H1 (cell line): ENCODE data around the gene EDEM1. TPM values are rescaled to one million over a fixed set of nuclear protein-coding genes. Genes with fewer than 3 reads are reported as not detected.
A peak's percentile ranks its signal among the peaks of the same experiment; 100 is the strongest.

Experiments used
- CTCF ChIA-PET: fragments of 300-600 bp; sonication (Branson Sonifier 250); formaldehyde crosslinking; loops from one replicate; lab custom pipeline; 2021; ENCODE audit not compliant: partially characterized antibody; lab: Charles Lee
- POLR2A ChIA-PET: fragments of 300-600 bp; sonication (Branson Sonifier 250); formaldehyde crosslinking; loops from one replicate; lab custom pipeline; 2021; ENCODE audit warnings: inconsistent platforms; ENCODE audit not compliant: partially characterized antibody; lab: Charles Lee
- DNase-seq, 2 experiments: peaks; one replicate each; pipeline versions ENCODE4 v3.0.0 to v3.0.0-alpha.2; 2010 to 2022; ENCODE audit warnings: low spot score in 2 of 2, low read depth in 1 of 2, mixed read lengths in 1 of 2
- FAIRE-seq: peaks from 2 replicates; lab custom pipeline; 2011; peaks lifted over from hg19 to GRCh38; lab: Jason Lieb, UNC
- H2AFZ ChIP-seq: 2 replicates; pipeline ENCODE4 v1.8.1; 2012; ENCODE audit warnings: low read length, inconsistent platforms
- H2AK5ac ChIP-seq: 2 replicates; pipeline ENCODE4 v1.6.1; 2013; ENCODE audit warnings: low read depth, low read length
- H2BK120ac ChIP-seq: replicated peaks from 2 replicates; pipeline ENCODE3; 2013; ENCODE audit warnings: low read depth, low read length, inconsistent platforms
- H2BK12ac ChIP-seq: 2 replicates; pipeline ENCODE4 v1.6.1; 2013; ENCODE audit warnings: low read depth, low read length
- H2BK15ac ChIP-seq: 2 replicates; pipeline ENCODE4 v1.6.1; 2013; ENCODE audit warnings: low read length
- H2BK20ac ChIP-seq: 2 replicates; pipeline ENCODE4 v1.6.1; 2013; ENCODE audit warnings: low read length
- H2BK5ac ChIP-seq: 2 replicates; pipeline ENCODE4 v1.6.1; 2013; ENCODE audit warnings: low read depth, low read length
- H3K14ac ChIP-seq: 2 replicates; pipeline ENCODE4 v1.6.1; 2013; ENCODE audit warnings: inconsistent platforms; ENCODE audit not compliant: insufficient read length
- H3K18ac ChIP-seq: 2 replicates; pipeline ENCODE4 v1.6.1; 2013; ENCODE audit warnings: low read length; ENCODE audit errors: extremely low read depth
- H3K23ac ChIP-seq: 2 replicates; pipeline ENCODE4 v1.6.1; 2013; ENCODE audit warnings: inconsistent platforms; ENCODE audit not compliant: insufficient read length
- H3K23me2 ChIP-seq: 2 replicates; pipeline ENCODE4 v1.6.1; 2013; ENCODE audit warnings: low read depth, low read length
- H3K27ac ChIP-seq: 2 replicates; pipeline ENCODE4 v1.6.1; 2011; ENCODE audit warnings: low read depth, low read length, inconsistent platforms
- H3K27me3 ChIP-seq, 4 experiments: replicated peaks in 1 of 4; 1 replicate in 1 of 4; 2 replicates in 3 of 4; pipeline versions ENCODE4 v1.6.1 to v1.8.1; 2011 to 2013; ENCODE audit warnings: low read length in 3 of 4, mild to moderate bottlenecking in 3 of 4, inconsistent platforms in 2 of 4, mixed read lengths in 2 of 4, moderate library complexity in 1 of 4; ENCODE audit not compliant: control insufficient read depth in 3 of 4, insufficient read depth in 3 of 4; ENCODE audit errors: extremely low read depth in 1 of 4
- H3K36me3 ChIP-seq, 4 experiments: 2 replicates each; pipeline versions ENCODE4 v1.6.1 to v1.8.1; 2011 to 2013; ENCODE audit warnings: mild to moderate bottlenecking in 4 of 4, low read length in 3 of 4, moderate library complexity in 2 of 4, control low read depth in 1 of 4, inconsistent platforms in 1 of 4; ENCODE audit not compliant: insufficient read depth in 4 of 4, control insufficient read depth in 2 of 4
- H3K4ac ChIP-seq: replicated peaks from 2 replicates; pipeline ENCODE3; 2013; ENCODE audit warnings: low read length, low read depth, mixed read lengths, inconsistent platforms; ENCODE audit not compliant: insufficient read length
- H3K4me1 ChIP-seq, 4 experiments: replicated peaks in 1 of 4; 1 replicate in 1 of 4; 2 replicates in 3 of 4; pipeline versions ENCODE4 v1.6.1 to v1.8.1; 2011 to 2013; ENCODE audit warnings: low read length in 3 of 4, inconsistent platforms in 2 of 4, mixed read lengths in 1 of 4; ENCODE audit not compliant: insufficient read depth in 4 of 4, control insufficient read depth in 3 of 4
- H3K4me2 ChIP-seq, 2 experiments: 2 replicates each; pipeline versions ENCODE4 v1.6.1 to v1.8.1; 2011 to 2013; ENCODE audit warnings: low read depth in 2 of 2, low read length in 2 of 2, control low read depth in 1 of 2, inconsistent platforms in 1 of 2, mild to moderate bottlenecking in 1 of 2; ENCODE audit not compliant: insufficient read depth in 1 of 2
- H3K4me3 ChIP-seq, 4 experiments: fragments of 200-600, 300-600 bp in 1 of 4; sonication (generic), shearing (Covaris generic), sonication (Bioruptor Twin) in 1 of 4; 2 replicates each; pipeline versions ENCODE4 v1.5.1 to v1.8.1; 2011 to 2016; ENCODE audit warnings: low read length in 4 of 4, low read depth in 3 of 4, control low read depth in 2 of 4, inconsistent platforms in 2 of 4, mild to moderate bottlenecking in 2 of 4, mixed read lengths in 1 of 4, moderate library complexity in 1 of 4; ENCODE audit not compliant: insufficient read depth in 2 of 4; ENCODE audit errors: extremely low read depth in 1 of 4
- H3K56ac ChIP-seq: replicated peaks from 2 replicates; pipeline ENCODE3; 2013; ENCODE audit warnings: low read depth, mild to moderate bottlenecking, mixed read lengths, low read length, inconsistent platforms; ENCODE audit not compliant: insufficient read length
- H3K79me1 ChIP-seq: 2 replicates; pipeline ENCODE4 v1.6.1; 2013; ENCODE audit warnings: low read depth, low read length, control low read depth
- H3K79me2 ChIP-seq, 2 experiments: 2 replicates each; pipeline versions ENCODE4 v1.6.1 to v1.8.1; 2012 to 2013; ENCODE audit warnings: low read length in 2 of 2, mild to moderate bottlenecking in 2 of 2, inconsistent platforms in 1 of 2; ENCODE audit not compliant: insufficient read depth in 2 of 2, control insufficient read depth in 1 of 2
- H3K9ac ChIP-seq, 4 experiments: replicated peaks in 1 of 4; 1 replicate in 1 of 4; 2 replicates in 3 of 4; pipeline versions ENCODE4 v1.6.1 to v1.8.1; 2011 to 2013; ENCODE audit warnings: low read depth in 3 of 4, low read length in 3 of 4, control low read depth in 2 of 4, mild to moderate bottlenecking in 2 of 4, moderate library complexity in 2 of 4, inconsistent platforms in 1 of 4; ENCODE audit errors: extremely low read depth in 1 of 4
- H3K9me3 ChIP-seq, 2 experiments: 2 replicates each; pipeline versions ENCODE4 v1.6.1 to v1.8.1; 2012 to 2013; ENCODE audit warnings: mild to moderate bottlenecking in 2 of 2, moderate library complexity in 2 of 2, control low read depth in 1 of 2, inconsistent platforms in 1 of 2, low read depth in 1 of 2, low read length in 1 of 2, mixed read lengths in 1 of 2; ENCODE audit not compliant: insufficient read depth in 2 of 2
- H4K20me1 ChIP-seq, 2 experiments: replicated peaks in 1 of 2; 2 replicates each; pipeline versions ENCODE3 to v1.8.1; 2011 to 2013; ENCODE audit warnings: inconsistent platforms in 2 of 2, low read length in 2 of 2, mild to moderate bottlenecking in 1 of 2; ENCODE audit not compliant: insufficient read depth in 2 of 2, control insufficient read depth in 1 of 2
- H4K5ac ChIP-seq: 2 replicates; pipeline ENCODE4 v1.6.1; 2013; ENCODE audit warnings: low read length, low read depth, mixed read lengths, inconsistent platforms; ENCODE audit not compliant: insufficient read length
- H4K8ac ChIP-seq: 2 replicates; pipeline ENCODE4 v1.8.0; 2013; ENCODE audit warnings: mild to moderate bottlenecking, moderate library complexity, low read length, inconsistent platforms; ENCODE audit not compliant: insufficient read depth; ENCODE audit errors: extremely low read depth
- H4K91ac ChIP-seq: replicated peaks from 2 replicates; pipeline ENCODE3; 2013; ENCODE audit warnings: low read length, mixed read lengths, inconsistent platforms; ENCODE audit not compliant: insufficient read length
- ASH2L ChIP-seq: fragments of 200-600, 300-600 bp; sonication (generic); IDR thresholded peaks from one replicate; pipeline ENCODE4 v1.7.1; 2017; ENCODE audit warnings: low read length
- BACH1 ChIP-seq: IDR thresholded peaks from 2 replicates; pipeline ENCODE4 v1.6.1; 2012; ENCODE audit warnings: low read length, improper control_type of control experiment
- CREB1 ChIP-seq: IDR thresholded peaks from 2 replicates; pipeline ENCODE4 v1.6.1; 2012; ENCODE audit warnings: inconsistent platforms
- CTBP2 ChIP-seq: IDR thresholded peaks from 2 replicates; pipeline ENCODE4 v1.7.0; 2011; ENCODE audit warnings: borderline replicate concordance, mild to moderate bottlenecking, moderate library complexity, mixed read lengths, low read length; ENCODE audit not compliant: insufficient read depth, insufficient read length
- RBBP5 ChIP-seq: IDR thresholded peaks from 2 replicates; pipeline ENCODE4 v1.7.1; 2012; ENCODE audit warnings: low read depth, mild to moderate bottlenecking, inconsistent platforms, low read length, moderate library complexity, borderline replicate concordance
- RXRA ChIP-seq: IDR thresholded peaks from 2 replicates; pipeline ENCODE4 v1.6.1; 2011; ENCODE audit warnings: low read depth, mild to moderate bottlenecking, low read length, moderate library complexity; ENCODE audit not compliant: insufficient read depth
- YY1 ChIP-seq: IDR thresholded peaks from 2 replicates; pipeline ENCODE4 v1.6.1; 2011; ENCODE audit warnings: low read depth, mild to moderate bottlenecking, low read length
- WGBS, 2 experiments: shearing (Covaris generic) in 1 of 2; methylation state at CpG; one replicate each; pipeline versions ENCODE4 v1.1.6 to v1.1.7; 2013 to 2015; ENCODE audit warnings: low lambda C conversion rate in 2 of 2, mixed read lengths in 2 of 2, inconsistent platforms in 1 of 2, low coverage in 1 of 2, missing lambda C conversion rate in 1 of 2; ENCODE audit not compliant: insufficient replicate concordance in 2 of 2, insufficient coverage in 1 of 2, insufficient read length in 1 of 2; ENCODE audit errors: extremely low coverage in 1 of 2, missing lambda C conversion rate in 1 of 2; 5-methylcytosine and 5-hydroxymethylcytosine counted together
- polyA plus RNA-seq, 7 experiments: library from polyadenylated mRNA; depleted of rRNA in 3 of 7; stranded (reverse) in 5 of 7; unstranded in 2 of 7; fragments of >200 nt in 5 of 7; fragments of 200-250 nt in 2 of 7; gene quantifications; 1 replicate in 5 of 7; 2 replicates in 1 of 7; 4 replicates in 1 of 7; pipeline versions ENCODE4 v1.2.1 to v1.2.3, GENCODE V29; 2011 to 2013; ENCODE audit warnings: missing spikeins in 2 of 7, mixed read lengths in 2 of 7
- total RNA-seq: library from RNA; stranded (reverse); fragmentation: NEBNext Ultra II Directional; extraction: Animal tissue kit (Norgen Biotek cat#: 25700); gene quantifications from 2 replicates; pipeline ENCODE4 v1.2.1, GENCODE V29; 2021

The EDEM1 gene
- total and polyA plus RNA-seq, 2 of the 8 experiments (the other 6 are each of a cell fraction or from before 2014, with no cell fraction given) = 4.8 to 16.4 TPM

- Histone ChIP-seq H2BK5ac (no peak overlapping the region), H3K4ac (no peak overlapping the region), H3K27ac (no peak overlapping the region), H2BK20ac (no peak overlapping the region), H2BK15ac (no peak overlapping the region), H3K23me2 (no peaks in the 10 kb centered on the region), H4K8ac (no peak overlapping the region), H3K9ac (no peak overlapping the region), H3K79me1 (no peaks in the 10 kb centered on the region)
- DNase-seq = no peak
- 76% methylated on average over 5 of the region's 5 CpGs; no CpG with 5 or more reads in 1 of the 2 experiments for WGBS, 2 experiments
- no peak for TF ChIP-seq BACH1
- no peak for TF ChIP-seq ASH2L
- no peak for TF ChIP-seq RXRA
- TF ChIP-seq RBBP5 = no peak
- TF ChIP-seq CREB1 = no peak
- TF ChIP-seq YY1 = no peak
- no peak for TF ChIP-seq CTBP2
- TF ChIP-seq, all 59 proteins: peak for 0
- Histone ChIP-seq H2BK12ac (0 out of 2 replicates have a peak overlapping the region, but pooled peaks have one; percentile 6), H2AFZ (no peak overlapping the region), H3K27me3 (no peaks in the 10 kb centered on the region), H3K23ac (no peak overlapping the region), H3K4me1 (peaks cover 0 to 7% (median 5%) of the 10 kb centered on the region in 4 experiments; a peak in 5 of 7 replicates), H2BK120ac (no peak overlapping the region), H3K18ac (no peak overlapping the region), H2AK5ac (no peak overlapping the region), H4K5ac (no peak overlapping the region), H4K20me1 (no peaks in the 10 kb centered on the region), H3K4me3 (no peak overlapping the region), H3K79me2 (peaks cover 0 to 14% of the 10 kb centered on the region in 2 experiments; a peak in 2 of 4 replicates), H4K91ac (no peak overlapping the region), H3K9me3 (no peaks in the 10 kb centered on the region), H3K36me3 (peaks cover 0 to 18% (median 10%) of the 10 kb centered on the region in 4 experiments; a peak in 4 of 8 replicates), H3K14ac (no peak overlapping the region), H3K4me2 (no peak overlapping the region), H3K56ac (no peak overlapping the region)
- no peak for FAIRE-seq
- ChIA-PET POLR2A (interaction anchor here (5.8 kb wide), 1 partner anchor 13 kb away, joined by 46 read pairs; the partner anchor contains the start of gene EDEM1), CTCF (no interaction called here)
Observed at GRCh38 chr3:5198986-5199731, 11.7 kb downstream of the EDEM1 start.
